Measurements from ENCODE around the gene ULK1.

The ULK1 gene

DNA sequence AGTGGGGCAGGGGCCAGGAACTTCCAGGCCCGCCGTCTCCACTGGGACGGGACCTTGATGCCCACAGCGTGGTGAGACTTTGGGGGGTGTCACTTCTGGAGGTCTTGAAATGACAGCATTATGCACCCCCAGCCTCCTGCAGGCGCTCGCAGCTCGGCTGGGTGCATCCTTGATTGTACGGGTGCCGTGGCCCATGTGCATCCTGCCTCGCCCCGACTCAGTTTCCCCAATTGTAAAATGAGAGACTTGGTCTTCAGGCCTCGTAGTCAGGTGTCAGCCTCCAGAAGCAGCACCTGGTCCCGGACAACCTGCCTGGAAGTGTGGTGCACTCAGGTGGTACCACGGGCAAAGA, 25.7 kb downstream of the ULK1 start:
- DNase-seq (ENCODE audit: low read depth in 2 of 2): no peak

DNA sequence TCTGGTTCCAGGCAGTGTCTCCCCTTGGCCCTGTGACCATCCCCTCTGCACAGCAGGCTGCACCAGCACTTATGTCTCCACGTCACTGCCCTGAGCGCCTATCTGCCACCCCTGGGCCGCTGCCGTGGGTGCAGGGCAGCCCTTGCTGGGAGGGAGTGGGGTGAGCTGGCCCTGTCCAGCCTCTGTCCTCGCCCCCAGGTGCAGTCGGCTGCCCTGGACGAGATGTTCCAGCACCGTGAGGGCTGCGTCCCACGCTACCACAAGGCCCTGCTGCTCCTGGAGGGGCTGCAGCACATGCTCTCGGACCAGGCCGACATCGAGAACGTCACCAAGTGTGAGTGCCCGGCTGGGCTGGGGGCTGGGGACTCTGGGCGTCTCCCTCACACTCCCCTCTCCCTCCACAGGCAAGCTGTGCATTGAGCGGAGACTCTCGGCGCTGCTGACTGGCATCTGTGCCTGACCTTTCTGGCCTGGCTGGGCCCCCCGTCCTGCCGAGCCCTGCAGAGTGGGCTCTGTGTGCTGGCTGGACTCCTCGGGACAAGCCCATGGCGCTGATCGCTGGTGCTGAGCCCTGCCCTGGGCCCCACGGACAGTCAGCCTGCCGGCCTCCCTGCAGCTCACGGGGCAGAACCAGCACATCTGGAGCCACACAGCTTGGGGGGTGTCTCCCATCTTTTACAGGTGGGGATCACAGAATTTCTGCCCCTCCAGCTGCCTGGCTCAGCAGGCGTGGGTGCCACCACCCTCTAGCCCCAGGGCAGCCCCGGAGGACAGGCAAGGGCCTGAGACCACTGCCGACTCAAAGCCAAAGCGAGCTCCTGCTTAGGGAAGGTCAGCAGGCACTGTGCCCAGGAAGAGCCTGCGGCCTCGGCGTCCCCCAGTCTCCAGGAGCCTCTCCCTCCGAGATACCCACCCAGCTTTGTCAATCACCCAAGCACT, 26.7 kb downstream of the ULK1 start:
- DNase-seq (ENCODE audit: low read depth in 2 of 2): no peak

DNA sequence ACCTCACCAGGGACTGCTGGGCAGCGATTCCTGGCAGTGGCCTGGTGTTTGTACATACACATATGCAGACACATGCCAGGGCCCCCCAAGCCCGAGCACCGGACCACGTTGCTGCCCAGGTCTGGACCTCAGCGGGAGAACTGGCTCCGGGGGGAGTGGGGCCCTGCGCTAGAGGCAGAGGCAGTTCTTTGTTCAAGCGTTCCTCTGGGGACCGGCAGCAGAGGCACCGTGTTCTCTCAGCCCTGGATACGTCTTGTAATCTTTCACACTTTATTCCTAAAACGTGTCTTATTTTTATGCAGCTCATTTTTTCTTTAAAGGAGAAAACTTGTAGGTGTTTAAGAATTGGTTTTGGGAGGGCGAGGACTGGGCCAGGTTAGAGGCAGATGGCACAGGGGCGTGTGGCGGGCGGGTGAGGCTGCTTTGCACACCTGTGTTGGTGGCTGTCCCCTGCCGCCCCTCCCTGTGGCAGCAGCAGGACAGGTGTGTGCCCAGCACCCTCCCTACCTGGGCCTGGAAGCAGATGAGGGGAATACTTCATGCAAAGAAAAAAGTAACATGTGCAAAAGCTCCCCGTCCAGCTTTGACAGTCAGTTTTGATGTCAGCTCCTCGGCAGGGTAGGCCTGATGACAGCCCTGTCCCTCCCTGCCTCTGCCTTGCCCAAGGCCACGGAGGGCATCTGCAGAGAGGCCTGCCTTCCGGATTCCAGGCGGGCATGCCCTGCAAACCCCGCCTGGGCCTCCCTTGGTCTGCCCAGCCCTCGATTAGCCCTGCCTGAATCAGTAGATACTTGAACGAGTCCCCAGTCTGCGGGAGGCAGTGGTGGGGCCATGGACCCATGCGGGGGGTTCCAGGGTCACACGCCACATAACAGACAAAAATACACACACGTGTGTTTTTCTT, 27.7 kb downstream of the ULK1 start:
- DNase-seq (ENCODE audit: low read depth in 2 of 2): no peak

DNA sequence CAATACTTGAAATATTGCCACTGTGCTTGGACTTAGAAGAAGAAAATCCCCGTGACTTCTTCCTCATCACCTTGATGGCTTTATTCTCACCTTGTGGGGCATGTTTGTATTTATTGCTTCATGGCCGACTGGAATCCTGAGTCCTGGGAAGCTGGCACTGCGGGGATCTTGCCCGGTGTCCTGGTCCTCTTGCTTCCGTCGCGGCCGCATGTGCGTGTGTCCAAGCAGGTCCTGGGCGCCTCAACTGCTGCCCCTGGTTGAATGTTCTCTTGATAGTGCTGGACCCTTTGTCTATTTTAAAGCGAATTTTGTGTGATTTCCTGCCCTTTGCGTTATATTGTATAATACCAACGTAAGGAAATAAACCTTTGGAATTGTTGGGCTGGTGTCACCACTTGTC, 28.4 kb downstream of the ULK1 start:
- no peak for DNase-seq (ENCODE audit: low read depth in 2 of 2)

DNA sequence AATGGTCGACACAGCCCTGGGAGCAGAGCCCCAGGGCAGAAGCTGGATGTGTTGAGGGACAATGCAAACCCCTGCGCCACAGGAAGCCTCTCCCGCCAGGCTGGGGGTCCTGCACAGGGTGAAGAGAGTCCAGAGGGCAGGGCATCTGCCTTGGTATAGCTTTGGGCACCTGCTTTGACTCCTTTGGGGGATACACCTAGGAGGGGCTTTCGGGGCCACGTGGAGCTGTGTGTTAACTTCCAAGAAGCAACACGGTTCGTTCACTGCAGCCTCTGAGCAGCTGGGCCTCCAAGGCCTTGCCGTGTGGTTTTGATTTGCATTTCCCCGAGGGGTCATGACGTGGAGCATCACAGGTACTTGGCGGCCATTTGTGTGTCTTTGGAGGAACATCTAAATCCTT, 28.8 kb downstream of the ULK1 start:
- DNase-seq (ENCODE audit: low read depth in 2 of 2): no peak

DNA sequence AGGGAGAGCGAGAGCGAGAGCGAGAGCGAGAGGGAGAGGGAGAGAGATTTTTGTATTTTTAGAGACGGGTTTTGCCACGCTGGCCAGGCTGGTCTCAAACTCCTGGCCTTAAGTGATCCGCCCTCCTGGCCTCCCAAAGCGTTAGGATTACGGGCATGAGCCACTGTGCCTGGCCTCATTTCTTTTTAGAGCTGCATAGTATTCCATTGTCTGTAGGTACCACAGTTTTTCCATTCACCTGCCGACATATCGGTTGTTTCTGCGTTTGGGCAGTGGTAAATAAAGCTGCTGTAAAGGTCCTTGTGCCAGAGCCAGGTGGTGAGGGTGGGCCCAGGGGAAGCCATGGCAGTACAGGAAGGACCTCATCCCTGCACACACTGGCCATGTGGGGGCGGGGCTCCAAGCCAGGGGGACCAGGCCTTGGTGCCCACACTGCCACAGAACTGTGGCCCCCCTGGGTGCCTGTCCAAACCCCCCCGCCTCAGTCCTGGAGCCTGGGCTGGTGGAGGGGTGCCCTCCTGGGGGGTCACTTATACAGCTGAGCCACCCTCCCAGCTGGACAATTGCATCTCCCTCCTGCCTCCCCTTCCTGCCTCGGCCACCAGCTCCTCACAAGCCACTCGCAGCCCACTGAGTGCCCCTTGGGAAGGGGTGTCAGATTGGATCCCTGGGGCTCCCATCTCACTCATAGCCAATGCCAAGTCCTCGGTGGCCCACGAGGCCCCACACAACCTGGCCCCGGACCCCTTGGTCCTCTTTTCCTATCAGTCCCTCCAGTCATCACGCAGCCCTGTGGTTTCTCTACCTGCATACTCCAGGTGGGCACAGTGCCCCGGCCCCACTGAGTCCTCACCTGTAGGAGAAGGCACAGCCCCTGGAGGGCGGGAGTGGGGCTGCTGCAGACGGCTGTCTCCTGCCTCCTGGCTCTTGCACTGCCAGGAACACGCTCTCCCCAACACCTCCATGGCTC, 33.0 kb downstream of the ULK1 start:
- DNase-seq (ENCODE audit: low read depth in 2 of 2): no peak

DNA sequence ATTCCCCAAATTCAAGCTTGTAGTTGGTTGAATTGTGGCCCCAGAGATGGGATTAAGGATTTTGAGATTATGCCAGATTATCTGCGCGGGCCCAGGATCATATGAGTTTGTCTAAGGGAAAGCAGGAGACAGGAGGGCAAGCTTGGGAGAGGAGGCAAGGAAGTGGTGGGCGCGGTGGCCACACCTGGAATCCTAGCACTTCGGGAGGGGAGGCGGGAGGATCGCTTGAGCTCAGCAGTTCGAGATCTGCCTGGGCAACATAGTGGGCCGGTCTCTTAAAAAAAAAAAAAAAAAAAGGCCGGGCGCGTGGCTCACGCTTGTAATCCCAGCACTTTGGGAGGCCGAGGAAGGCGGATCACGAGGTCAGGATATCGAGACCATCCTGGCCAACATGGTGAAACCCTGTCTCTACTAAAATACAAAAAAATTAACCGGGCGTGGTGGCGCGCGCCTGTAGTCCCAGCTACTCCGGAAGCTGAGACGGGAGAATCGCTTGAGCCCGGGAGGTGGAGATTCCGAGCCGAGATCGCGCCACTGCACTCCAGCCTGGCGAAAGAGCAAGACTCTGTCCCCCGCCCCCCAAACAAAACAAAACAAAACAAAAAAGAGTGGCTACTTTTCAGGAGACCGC, 33.8 kb downstream of the ULK1 start:
- no peak for DNase-seq (ENCODE audit: low read depth in 2 of 2)

DNA sequence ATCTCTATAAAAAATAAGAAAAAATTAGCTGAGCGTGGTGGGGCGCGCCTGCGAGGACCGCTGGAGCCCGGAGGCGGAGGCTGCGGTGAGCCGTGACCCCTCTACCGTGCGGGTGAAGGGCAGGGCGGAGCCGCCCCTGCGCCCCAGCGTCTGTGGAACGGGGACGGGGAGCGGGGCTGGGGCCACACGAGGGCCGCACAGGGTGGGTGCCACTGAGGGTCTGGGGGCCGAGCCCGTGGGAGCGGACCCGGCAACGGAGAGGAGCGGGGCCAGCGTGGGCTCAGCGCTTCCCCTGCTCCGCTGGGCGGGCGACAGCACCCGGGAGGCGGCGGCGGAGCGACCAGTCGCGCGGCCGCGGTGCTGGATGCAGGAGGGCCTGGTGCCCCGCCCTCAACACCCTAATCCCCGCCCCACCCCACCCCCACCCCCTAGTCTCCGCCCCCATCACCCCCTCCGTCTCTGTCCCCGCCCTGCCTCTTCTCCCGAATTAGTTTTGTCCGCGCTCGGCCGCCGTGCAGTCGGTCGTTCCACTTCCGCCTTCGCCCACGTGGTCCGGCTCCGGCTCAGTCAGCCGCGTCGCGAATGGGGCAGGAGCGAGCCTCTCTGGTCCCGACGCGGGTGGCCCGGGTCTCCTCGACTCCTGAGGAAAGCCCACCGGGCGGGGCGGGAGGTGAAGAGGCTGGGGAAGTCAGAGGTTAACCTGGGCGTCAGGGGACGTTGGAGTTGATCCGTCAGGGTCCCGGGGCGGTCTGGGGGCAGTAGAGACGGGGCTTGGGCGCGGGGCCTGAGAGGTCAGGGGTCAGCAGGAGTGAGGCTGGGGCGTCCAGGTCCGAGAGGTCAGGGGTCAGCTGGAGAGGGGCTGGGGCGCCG, 34.5 kb downstream of the ULK1 start, which contains the start of gene PUS1:
PUS1 (plus strand) TSS at position 566 of the 870 bp plus-strand sequence. CDS start 447 bp downstream, outside the sequence.
- peak; percentile 88 to 92 for DNase-seq (ENCODE audit: low read depth in 2 of 2)

DNA sequence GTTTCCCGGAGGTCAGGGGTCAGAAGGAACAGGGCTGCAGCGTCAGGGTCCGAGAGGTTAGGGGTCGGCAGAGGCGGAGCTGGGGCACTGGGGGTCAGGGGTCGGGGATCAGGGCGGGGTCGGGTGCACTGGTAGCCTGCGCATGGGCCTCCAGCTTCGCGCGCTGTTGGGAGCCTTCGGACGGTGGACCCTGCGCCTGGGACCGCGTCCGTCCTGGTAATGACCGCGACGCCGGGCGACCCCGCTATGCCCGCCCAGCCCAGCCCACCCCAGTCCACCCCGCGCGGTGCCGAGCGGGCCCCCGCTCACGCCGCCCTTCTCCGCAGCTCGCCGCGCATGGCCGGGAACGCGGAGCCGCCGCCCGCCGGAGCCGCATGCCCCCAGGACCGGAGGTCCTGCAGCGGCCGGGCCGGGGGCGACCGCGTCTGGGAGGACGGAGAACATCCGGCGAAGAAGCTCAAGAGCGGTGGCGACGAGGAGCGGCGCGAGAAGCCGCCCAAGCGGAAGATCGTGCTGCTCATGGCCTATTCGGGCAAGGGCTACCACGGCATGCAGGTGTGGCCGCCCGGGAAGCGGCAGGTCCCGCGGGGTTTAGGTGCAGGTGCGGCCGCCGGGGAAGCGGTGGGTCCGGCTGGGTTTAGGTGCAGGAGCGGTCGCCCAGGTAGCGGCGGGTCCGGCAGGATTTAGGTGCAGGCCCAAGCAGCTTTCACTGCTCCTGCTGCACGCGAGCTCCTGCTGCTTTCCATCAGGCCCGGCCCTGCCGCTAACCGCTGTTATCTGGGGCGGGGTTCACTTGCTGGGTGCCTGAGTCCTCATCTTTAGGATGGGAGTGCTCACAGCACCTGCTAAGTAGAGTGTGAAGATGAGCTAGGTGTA, 35.4 kb downstream of the ULK1 start:
- peak in 1 of 2 donors; percentile 8 for DNase-seq (ENCODE audit: low read depth in 2 of 2)

DNA sequence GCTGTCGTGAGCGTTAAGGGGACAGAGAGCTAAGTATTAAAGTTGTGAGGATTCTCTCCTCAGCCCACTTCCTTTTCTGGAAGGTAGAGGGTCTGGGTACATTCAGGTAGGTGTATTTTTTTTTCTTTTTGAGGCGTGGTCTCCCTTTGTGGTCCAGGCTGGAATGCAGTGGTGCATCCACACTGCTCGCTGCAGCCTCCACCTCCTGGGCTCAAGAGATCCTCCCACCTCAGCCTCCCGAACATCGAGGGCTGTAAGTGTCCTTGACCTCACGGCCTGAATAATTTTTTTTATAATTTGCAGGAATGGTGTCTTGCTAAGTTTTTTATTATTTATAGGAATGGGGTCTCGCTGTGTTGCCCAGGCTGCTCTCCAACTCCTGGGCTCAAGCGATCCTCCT, 36.1 kb downstream of the ULK1 start:
- no peak for DNase-seq (ENCODE audit: low read depth in 2 of 2)

DNA sequence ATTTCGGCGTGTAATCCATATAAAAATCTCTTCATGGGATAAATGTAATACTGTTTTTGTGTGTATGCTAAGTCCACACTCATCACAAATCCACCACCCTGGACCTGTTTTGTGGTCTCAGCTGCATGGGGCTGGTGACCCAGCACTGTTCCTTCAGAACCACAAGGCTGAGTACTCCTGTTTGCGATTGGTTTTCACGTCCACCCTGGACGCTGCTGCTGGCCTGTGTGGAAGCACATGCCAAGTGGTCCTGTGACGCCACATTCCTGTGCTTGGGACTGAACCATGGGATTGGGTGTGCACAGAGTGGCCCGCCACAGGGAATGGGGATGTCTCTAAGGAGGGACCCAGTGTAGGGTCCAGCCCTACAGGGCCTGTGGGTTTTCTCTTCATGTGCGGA, 39.0 kb downstream of the ULK1 start:
- DNase-seq (ENCODE audit: low read depth in 2 of 2): no peak

DNA sequence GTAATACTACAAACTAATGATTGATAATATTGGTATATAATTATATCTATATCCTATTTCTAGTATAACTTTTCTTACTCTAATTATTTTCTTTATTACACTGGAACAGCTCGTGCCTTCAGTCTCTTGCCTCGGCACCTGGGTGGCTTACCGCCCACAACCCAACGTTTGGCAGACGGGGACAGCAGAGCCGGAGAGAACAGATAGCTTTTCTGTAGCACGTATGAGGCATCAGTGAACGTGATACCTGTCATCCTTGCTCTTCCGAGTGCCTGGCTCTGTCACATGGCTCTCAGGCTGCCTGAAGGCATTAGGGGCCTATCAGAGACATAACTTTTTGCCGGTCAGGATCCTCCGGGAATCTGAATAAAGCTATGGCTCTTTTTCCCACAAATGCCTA, 40.1 kb downstream of the ULK1 start:
- no peak for DNase-seq (ENCODE audit: low read depth in 2 of 2)

DNA sequence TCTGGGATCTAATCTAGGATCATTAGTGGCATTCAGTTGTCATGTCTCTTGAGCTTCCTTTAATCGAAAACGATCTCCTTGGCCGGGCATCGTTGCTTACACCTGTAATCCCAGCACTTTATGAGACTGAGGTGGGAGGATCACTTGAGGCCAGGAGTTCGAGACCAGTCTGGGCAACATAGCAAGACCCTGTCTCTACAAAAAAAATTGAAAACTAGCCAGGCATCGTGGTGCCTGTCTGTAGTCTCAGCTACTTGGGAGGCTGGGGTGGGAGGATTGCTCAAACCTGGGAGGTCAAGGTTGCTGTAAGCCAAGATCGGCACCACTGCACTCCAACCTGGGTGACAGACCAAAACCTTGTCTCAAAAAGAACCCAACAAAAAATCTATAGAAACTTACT, 43.7 kb downstream of the ULK1 start:
- DNase-seq (ENCODE audit: low read depth in 2 of 2): no peak

DNA sequence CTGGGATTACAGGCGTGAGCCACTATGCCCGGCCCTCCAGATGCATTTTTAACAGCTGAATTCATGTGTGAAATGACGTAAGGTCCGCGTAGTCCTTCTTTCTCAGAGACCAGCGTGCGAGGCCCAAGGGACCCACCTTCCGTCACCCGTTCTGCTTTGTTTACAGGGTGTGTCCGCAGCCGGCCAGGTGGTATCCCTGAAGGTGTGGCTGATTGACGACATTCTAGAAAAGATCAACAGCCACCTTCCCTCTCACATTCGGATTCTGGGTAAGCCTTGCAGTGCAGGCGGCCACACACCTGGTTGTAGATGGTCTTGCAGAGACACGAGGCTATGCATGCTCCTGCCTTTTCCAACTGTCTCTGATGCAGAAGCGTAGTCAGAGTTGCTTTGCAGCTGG, 44.6 kb downstream of the ULK1 start:
- DNase-seq (ENCODE audit: low read depth in 2 of 2): no peak

DNA sequence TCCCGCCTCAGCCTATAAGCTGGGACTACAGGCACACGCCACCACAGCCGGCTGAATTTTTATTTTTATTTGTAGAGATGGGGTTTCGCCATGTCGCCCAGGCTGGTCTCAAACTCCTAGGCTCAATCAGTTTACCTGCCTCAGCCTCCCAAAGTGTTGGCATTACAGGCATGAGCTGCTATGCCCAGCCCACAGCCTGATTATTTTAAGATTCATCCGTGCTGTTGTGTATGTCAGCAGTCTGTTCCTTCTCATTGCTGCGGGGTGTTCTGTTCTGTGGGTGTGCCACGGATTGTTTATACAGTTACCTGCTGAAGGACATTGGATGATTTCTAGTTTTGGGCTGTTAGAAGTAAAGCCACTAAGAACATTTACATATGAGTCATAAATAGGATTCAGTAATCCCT, 45.7 kb downstream of the ULK1 start:
- DNase-seq (ENCODE audit: low read depth in 2 of 2): no peak

DNA sequence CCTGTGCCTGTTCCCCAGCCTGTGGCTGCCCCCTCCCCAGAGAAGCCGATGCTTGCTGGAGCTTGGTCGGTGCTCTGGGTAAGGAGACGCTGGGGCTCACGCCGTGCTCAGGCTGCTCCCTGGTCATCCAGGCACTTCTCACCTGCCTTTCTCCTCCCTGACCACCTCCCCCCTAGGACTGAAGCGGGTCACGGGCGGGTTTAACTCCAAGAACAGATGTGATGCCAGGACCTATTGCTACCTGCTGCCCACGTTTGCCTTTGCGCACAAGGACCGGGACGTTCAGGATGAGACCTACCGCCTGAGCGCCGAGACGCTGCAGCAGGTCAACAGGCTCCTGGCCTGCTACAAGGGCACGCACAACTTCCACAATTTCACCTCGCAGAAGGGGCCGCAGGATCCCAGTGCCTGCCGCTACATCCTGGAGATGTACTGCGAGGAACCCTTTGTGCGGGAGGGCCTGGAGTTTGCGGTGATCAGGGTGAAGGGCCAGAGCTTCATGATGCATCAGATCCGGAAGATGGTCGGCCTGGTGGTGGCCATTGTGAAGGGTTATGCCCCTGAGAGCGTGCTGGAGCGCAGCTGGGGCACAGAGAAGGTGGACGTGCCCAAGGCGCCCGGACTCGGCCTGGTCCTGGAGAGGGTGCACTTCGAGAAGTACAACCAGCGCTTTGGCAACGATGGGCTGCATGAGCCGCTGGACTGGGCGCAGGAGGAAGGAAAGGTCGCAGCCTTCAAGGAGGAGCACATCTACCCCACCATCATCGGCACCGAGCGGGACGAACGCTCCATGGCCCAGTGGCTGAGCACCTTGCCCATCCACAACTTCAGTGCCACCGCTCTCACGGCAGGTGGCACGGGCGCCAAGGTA, 46.9 kb downstream of the ULK1 start:
- no peak for DNase-seq (ENCODE audit: low read depth in 2 of 2)

DNA sequence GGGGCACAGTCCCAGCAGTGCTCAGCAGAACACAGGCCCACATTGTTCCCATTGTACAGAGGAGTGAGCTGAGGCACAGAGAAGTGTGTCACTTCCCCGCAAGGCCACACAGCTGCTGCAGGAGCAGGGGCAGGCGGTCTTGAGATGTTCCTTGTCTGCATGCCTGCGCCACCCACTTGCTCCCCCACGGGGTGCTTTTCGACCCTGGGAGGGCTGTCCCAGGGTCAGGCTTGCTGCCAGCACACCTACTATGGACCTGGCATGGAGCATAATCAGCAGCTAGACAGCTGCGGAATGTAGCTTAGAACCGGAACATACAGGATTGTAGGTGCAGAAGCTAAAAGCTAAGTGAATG, 47.5 kb downstream of the ULK1 start:
- DNase-seq (ENCODE audit: low read depth in 2 of 2): no peak

DNA sequence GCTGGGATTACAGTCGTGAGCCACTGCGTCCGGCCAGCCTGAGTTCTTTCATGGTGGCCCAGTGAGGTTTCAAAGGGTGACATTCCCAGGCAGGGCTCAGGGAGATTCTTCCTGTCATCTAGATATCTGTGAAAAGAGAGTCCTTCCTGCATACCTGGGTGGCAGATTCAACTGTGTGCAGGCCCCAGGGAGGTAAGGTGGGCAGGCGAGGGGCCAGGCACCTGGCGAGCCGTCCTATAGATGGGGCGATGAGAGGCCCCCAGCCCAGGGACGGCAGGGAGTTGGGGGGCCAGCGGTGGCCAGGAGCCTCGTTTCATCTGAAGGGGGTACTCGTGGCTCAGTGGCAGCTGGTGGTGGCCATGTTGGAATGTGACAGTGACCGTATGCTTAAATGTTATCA, 48.2 kb downstream of the ULK1 start:
- DNase-seq (ENCODE audit: low read depth in 2 of 2): no peak
